SKM-1 treated with dmso at 0.1 percent for 144 hours (cell line): ENCODE data around the gene GPR84.

Experiments
- DNase-seq: peaks from one replicate; lab custom pipeline; 2025; ENCODE audit not compliant: unreplicated experiment; lab: John Stamatoyannopoulos, UW

GPR84 gene

DNA sequence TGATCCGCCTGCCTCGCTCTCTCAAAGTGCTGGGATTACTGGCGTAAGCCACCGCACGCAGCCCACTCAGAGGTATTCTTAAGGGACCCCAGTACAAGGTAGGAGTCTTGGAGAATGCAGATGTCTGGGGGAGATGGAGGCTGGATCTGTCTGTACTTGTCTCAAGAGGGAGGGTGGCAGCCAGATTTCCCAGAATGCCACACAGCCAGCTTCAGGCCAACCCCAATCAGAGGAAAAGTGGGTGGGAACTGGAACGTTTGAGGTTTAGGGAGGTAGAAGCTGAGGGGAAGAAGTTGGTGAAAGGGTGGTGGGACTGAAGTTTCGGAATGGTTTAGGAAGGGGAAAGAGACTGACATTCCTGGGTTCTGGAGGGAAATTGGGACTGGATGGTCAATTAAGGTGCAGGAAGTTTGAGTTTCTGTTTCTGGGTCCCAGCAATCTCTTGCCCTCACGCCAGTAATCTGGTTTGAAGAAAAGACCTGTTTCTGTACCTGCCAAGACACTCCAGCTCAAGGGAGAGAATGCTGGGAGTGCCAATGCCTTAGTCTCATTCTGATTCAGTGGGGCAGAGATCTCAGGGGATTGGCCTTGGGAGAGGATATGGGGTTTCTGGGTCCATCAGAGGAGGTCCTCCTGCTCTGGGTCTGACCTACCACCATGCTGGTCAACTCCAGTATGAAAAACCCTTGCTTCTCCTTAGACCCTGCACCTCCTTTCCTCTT, 28.4 kb upstream of the GPR84 start:
- no peak for DNase-seq

- DNase-seq: no peak
These were observed 26.6 kb upstream of the GPR84 start for GRCh38 chr12:54390668-54391551.

DNA sequence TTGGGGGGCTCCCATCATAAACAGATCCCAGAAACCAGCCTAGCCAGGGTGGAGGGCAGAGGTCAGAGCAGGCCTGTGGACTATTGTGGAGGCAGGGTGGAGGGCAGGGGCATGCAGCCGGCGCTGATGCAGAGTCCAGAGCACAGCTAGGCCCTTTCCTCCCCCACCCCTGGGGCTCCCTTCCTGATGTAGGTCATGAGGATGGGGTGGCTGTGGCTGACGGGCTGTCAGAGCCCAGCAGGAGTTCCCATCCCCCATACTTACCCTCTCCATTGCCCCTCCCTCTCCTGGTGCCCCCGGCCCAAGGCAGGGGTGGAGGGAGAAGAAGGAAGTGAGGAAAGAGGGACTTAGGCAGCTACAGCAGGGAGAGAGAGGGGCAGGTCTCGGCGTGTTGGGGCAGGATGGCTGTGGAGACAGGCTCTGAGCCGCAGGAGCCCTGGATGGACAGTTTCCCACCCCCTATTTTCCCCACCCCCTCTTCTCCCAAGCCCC, 25.9 kb upstream of the GPR84 start:
- no peak for DNase-seq

DNA sequence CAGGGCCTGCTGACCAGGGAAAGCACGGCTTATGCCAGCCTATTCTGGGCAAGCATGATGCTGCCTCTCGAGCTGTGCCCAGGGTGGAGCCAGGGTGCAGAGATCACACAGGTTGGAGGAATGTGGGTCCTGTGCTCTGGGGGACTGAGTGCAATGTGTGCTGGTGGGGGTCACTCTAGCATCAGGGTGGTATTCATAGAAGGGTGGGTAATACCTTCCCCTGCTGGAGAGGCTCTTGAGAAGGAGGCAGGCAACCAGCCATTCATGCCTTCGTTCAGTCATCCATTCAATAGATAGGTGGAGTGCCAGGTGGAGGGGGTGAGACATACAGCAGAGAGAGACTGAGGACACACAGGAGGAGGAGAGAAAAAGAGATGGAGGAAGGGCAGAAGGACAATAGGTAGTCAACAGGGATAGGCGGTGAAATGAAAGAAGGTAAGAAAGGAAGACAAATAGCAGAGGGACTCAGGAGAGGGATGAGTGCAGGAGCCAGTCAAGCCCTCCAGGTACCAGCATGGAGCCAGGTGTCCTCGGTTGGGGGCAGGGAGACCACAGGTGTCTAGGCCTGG, 25.4 kb upstream of the GPR84 start:
- no peak for DNase-seq

- DNase-seq: no peak
These were observed 24.8 kb upstream of the GPR84 start for GRCh38 chr12:54389134-54389508.

DNA sequence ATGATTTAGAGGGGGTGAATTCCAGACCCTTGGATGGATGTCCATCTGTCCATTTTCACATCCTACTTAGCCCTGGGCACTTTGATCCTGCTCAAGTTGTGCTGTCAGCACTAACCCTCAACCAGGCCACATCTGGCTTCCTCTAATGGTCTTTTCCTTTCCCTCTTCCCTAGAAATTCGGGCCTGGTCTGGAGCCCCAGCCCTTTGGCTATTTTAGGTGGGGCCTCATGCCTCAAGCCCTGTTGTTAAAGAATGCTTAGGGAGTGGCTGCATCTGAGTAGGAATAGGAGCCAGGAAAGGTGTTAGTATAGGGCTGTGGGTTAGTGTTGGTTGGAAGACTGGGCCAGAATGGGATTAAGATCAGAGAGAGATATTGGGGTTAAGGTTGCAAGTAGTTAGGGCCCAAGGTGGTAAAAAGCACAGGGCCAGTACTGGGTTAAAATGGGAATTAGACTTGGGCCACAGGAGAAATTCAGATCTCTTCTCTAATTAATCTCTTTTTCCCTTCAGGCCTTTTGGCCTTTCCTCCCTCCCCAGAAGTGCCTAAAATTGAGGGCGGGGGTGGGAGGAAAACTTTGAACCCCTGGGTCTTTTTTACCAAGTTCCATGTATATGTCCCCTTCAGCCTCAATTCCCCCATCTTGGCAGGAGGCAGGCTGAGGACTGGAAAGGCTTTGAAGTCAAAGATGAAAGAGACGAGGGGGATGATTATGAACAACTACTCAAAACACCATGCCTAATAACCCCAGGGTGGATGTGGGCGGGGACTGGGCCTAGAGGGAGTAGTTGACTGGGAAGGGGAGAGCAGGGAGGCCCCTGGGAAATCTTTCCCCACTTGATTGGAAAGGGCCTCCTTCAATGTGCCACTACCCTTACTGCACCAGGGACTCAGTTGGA, 24.2 kb upstream of the GPR84 start:
- no peak for DNase-seq

DNA sequence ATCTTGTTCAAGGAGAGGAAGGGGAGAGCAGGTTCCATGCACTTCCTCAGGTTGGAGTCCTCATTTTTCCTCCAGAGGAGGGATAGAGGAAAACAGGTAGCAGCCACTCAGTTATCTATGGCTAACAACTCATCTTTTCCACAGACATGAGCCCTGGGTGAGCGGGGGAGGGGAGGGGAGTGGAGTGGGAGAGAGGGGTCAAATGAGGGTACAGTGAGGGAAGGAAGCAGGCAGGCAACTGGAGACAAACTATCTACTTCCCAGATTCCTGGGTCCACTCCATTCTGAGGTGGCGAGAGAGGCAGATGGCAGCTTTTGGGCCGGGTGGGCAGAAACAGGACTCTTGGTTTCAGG, 22.8 kb upstream of the GPR84 start:
- no peak for DNase-seq

- DNase-seq: no peak
These were observed 22.3 kb upstream of the GPR84 start for GRCh38 chr12:54386403-54387113.

- no peak for DNase-seq
These were observed 21.1 kb upstream of the GPR84 start for GRCh38 chr12:54385251-54385914.

DNA sequence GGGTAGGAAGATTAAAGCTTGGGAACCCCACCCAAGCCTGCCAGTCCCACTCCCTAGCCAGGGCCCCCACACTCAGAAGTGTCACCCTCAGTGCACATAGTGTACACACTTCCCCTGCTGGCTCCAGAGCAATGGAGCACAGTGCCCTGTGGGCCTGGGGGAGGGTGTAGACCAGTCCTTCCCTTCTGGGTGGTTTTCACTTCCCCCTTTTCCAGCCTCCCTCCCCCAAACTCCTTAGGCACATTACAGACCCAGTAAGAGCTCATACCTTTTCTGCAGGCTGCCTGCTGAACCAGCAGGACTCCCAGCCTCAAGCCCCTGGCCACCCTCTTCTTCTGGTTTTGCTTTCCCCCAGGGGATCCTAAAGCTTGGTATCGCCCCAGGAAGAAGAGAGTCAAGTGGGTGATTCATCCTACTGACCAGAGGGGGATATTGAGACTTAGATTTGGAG, 20.3 kb upstream of the GPR84 start, which contains the start of gene ZNF385A:
TSS of gene ZNF385A (minus strand) at position 143 of the 451 bp plus-strand sequence. CDS start 219 bp downstream, outside the sequence.
- peak; percentile 80 for DNase-seq

- peak; percentile 61 for DNase-seq
These were observed 18.8 kb upstream of the GPR84 start for GRCh38 chr12:54383041-54383609.

GRCh38 chr12:54381136-54381535, 16.9 kb upstream of the GPR84 start:
- no peak for DNase-seq

- peak; percentile 44 for DNase-seq
These were observed 15.3 kb upstream of the GPR84 start for GRCh38 chr12:54379398-54380201.

GRCh38 chr12:54378796-54379397, 14.6 kb upstream of the GPR84 start:
- no peak for DNase-seq

DNA sequence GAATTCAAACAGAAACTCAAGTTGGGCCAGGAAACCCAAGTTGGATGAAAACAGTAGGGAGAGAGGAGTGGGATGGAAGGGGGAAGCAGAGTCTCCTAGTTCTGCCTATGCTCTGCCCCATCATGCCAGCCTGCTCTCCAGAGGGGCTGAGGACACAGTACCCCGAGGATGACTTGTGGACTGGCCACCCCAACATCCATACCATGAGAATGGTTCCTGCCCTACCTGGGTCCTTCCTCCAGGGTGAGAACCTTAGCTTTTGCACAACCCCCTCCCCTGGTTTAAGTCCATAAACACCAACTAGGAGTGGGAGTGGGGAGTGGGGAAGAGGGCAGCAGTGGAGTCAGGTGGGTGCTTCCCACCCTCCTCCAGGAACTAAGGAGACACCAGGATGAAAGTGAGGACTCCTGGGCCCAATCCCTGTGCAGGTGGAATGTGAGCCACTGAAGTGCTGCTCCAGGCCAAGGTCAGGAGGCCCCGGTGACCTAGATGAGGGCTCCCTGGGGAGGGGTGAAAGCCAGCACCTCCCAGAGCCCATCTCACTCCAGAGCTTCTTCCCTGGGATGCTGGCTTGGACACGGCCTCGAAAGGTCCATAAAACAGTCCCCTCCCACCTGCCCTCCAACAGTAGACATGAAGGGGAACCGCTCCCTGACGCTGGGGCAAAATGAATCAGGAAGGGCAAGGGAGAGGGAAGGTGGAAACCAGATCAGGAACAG, 13.7 kb upstream of the GPR84 start:
- no peak for DNase-seq

DNA sequence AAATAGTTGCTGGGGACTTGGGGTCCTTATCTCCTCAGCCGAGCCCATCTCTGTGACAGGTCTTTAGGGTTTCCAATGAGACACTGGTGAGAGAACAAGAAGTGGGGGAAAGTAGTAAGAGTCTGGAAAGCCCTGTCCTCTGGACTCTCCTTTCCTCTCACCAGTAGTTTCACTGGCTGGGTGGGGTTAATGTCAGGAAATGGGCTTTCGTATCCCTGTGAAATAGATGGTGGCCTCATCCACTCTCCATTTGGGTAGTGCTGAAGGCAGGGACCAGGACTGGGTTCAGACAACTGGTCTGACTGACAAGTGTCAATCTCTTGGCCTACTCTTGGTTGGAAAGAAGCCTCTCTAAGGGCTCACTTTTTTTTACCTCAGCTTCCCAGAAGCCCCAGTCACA, 12.7 kb upstream of the GPR84 start:
- DNase-seq: no peak

- DNase-seq: no peak
These were observed 12.3 kb upstream of the GPR84 start for GRCh38 chr12:54376596-54376995.
